ENCODE results near the gene LIMK2. TPM values are rescaled to one million over a fixed set of nuclear protein-coding genes. Genes with fewer than 3 reads are reported as not detected.
A peak's percentile ranks its signal among the peaks of the same experiment; 100 is the strongest.
"Not testable (repeated sequence)": the region's sequence is repeated elsewhere in the genome, so short reads cannot be mapped to it uniquely, and the experiment has no call there.

LIMK2 gene
- total RNA-seq (ENCODE audit: unreplicated experiment) = 248 TPM
- long read RNA-seq, transcript LIMK2-201 (16 exons, 3,670 nt) = major isoform, 45 of 109 reads
- long read RNA-seq, partial matches to known transcripts = 24 of 109 reads
- long read RNA-seq, other reads (novel, unspliced or antisense) = 39 of 109 reads

DNA sequence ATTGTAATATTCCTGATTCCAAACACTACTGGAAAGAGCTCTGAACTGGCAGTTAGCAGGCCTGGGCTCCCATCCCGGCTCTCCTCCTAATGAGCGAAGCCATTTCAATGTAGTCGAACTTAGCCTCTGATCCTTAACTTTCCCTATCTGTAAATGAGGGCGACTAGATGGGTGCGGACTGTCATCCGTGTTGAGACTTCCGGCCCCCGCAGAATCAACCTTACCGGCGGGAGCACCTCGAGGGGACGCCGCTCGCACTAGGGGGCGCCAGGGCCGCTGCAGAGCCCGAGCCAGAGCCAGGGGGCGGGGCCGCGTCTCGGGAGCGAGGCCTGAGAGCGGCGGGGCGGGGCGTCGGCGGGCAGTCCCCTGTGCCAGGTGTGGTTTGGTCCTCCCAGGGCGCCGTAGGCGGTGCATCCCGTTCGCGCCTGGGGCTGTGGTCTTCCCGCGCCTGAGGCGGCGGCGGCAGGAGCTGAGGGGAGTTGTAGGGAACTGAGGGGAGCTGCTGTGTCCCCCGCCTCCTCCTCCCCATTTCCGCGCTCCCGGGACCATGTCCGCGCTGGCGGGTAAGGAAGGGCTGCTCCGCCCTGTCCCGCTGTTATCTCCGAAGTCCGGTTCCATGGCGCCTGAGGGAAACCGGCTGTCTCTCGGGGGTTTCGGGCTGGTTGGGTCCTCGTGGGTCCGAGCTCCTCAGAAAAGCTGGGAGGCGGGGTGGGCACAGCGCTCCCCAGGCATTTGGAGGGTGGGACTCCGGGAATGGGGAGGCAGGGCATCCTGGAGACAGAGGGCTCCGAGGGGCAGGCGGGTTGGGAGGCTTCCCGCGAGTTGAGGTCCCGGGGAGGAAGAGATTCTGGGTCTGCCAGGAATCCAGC lies at the start of gene LIMK2:
Gene LIMK2 (plus strand): TSS at position 437 of the 869 bp plus-strand sequence. CDS start 111 bp downstream, at position 548.
- TF ChIP-seq, protein P1, sequence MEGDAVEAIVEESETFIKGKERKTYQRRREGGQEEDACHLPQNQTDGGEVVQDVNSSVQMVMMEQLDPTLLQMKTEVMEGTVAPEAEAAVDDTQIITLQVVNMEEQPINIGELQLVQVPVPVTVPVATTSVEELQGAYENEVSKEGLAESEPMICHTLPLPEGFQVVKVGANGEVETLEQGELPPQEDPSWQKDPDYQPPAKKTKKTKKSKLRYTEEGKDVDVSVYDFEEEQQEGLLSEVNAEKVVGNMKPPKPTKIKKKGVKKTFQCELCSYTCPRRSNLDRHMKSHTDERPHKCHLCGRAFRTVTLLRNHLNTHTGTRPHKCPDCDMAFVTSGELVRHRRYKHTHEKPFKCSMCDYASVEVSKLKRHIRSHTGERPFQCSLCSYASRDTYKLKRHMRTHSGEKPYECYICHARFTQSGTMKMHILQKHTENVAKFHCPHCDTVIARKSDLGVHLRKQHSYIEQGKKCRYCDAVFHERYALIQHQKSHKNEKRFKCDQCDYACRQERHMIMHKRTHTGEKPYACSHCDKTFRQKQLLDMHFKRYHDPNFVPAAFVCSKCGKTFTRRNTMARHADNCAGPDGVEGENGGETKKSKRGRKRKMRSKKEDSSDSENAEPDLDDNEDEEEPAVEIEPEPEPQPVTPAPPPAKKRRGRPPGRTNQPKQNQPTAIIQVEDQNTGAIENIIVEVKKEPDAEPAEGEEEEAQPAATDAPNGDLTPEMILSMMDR (IDR thresholded peaks at IDR 0.05; ENCODE audit: unreplicated experiment) = peak; percentile 67
- H3K9me3 Mint-ChIP-seq (ENCODE audit: unreplicated experiment) = no peaks in the 10 kb centered on the region
- peak; percentile 99 for DNase-seq (ENCODE audit: low spot score)
- H3K4me3 Mint-ChIP-seq (ENCODE audit: unreplicated experiment) = peak within 1 kb of the TSS; percentile 93
- H3K27me3 Mint-ChIP-seq (ENCODE audit: unreplicated experiment) = peaks cover 3% of the 10 kb centered on the region
- H3K27ac Mint-ChIP-seq (ENCODE audit: unreplicated experiment) = peak within 1 kb of the TSS; percentile 100
- peaks cover 67% of the 10 kb centered on the region for H3K4me1 Mint-ChIP-seq (ENCODE audit: unreplicated experiment)
- H3K36me3 Mint-ChIP-seq (ENCODE audit: low read depth, unreplicated experiment) = peaks cover 8% of the 10 kb centered on the region

DNA sequence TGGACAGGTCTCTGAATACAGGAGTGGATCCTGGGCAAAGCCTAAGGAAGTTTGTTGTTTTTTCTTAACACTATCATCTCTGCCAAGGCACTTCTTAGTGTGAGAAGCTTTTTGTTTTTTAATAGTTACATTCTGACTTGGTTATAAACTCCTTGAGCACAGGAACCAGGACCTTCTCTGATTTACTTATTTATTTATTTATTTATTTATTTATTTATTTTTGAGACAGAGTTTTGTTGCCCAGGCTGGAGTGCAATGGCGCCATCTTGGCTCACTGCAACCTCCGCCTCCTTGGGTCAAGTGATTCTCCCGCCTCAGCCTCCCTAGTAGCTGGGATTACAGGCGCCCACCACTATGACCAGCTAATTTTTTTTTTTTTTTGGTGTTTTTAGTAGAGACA lies 41.1 kb upstream of the LIMK2 start:
- Mint-ChIP-seq H3K4me3 (ENCODE audit: unreplicated experiment) (no peak overlapping the region), H3K27ac (ENCODE audit: unreplicated experiment) (no peak overlapping the region), H3K27me3 (ENCODE audit: unreplicated experiment) (no peaks in the 10 kb centered on the region), H3K9me3 (ENCODE audit: unreplicated experiment) (no peaks in the 10 kb centered on the region), H3K4me1 (ENCODE audit: unreplicated experiment) (peaks cover 7% of the 10 kb centered on the region), H3K36me3 (ENCODE audit: low read depth, unreplicated experiment) (peaks cover 5% of the 10 kb centered on the region)
- TF ChIP-seq, protein P1 (IDR thresholded peaks at IDR 0.05; ENCODE audit: unreplicated experiment) = no peak
- no peak for DNase-seq (ENCODE audit: low spot score)

DNA sequence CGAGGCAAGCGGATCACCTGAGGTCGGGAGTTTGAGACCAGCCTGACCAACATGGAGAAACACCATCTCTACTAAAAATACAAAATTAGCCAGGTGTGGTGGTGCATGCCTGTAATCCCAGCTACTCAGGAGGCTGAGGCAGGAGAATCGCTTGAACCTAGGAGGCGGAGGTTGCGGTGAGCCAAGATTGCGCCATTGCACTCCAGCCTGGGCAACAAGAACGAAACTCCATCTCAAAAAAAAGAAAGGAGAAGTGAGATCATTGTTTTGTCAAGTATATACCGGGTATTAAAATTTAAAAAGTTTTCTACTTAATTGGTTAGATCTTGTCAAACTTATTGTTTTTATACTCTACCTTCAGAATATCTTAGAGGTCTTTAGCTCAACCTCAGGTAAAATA lies 40.4 kb upstream of the LIMK2 start:
- not testable (repeated sequence) for H3K27me3 Mint-ChIP-seq (ENCODE audit: unreplicated experiment); DNase-seq (ENCODE audit: low spot score)

DNA sequence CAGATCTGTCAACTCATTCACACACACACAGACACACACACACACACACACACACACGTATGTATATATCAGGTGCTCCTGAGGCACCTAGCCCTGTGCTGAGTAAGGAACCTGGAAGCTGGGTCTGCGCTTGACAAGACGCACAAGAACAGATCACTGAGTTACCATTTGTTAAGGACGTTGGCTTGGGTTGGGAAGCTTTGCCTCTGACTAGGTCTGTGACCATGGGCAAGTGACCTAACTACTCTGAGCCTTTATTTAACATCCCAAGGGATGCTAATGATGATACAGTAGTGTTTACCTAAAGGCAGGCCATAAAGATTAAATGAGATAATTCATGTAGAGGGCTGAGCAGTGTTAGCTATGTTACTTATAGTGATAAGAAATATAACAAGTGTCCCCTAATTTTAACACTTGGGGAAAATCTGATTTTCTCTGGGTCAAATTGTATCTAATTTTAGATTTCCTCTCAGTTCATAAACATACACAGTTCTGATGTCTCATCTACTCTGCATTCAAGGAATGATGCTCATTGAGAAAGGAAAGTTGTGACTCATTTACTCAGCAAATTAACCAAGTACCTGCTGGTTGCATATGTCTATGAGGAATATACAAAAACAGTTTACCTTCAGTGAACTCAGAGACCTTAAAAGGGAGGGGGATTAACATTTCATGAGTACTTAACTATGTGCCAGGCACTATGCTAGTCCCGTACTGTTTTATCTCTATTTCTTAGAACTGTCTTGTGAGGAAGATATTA lies 38.5 kb upstream of the LIMK2 start:
- H3K27me3 Mint-ChIP-seq (ENCODE audit: unreplicated experiment) = no peaks in the 10 kb centered on the region
- no peak overlapping the region for H3K4me3 Mint-ChIP-seq (ENCODE audit: unreplicated experiment)
- H3K9me3 Mint-ChIP-seq (ENCODE audit: unreplicated experiment) = no peaks in the 10 kb centered on the region
- DNase-seq (ENCODE audit: low spot score) = no peak
- TF ChIP-seq, protein P1 (IDR thresholded peaks at IDR 0.05; ENCODE audit: unreplicated experiment) = no peak
- peaks cover 3% of the 10 kb centered on the region for H3K4me1 Mint-ChIP-seq (ENCODE audit: unreplicated experiment)
- H3K36me3 Mint-ChIP-seq (ENCODE audit: low read depth, unreplicated experiment) = peaks cover 4% of the 10 kb centered on the region
- no peak overlapping the region for H3K27ac Mint-ChIP-seq (ENCODE audit: unreplicated experiment)

More for the DNA sequence above, 40.4 kb upstream of the LIMK2 start:
- not testable (repeated sequence) for H3K4me3 Mint-ChIP-seq (ENCODE audit: unreplicated experiment); H3K9me3 Mint-ChIP-seq (ENCODE audit: unreplicated experiment); H3K36me3 Mint-ChIP-seq (ENCODE audit: low read depth, unreplicated experiment); H3K4me1 Mint-ChIP-seq (ENCODE audit: unreplicated experiment); H3K27ac Mint-ChIP-seq (ENCODE audit: unreplicated experiment)

DNA sequence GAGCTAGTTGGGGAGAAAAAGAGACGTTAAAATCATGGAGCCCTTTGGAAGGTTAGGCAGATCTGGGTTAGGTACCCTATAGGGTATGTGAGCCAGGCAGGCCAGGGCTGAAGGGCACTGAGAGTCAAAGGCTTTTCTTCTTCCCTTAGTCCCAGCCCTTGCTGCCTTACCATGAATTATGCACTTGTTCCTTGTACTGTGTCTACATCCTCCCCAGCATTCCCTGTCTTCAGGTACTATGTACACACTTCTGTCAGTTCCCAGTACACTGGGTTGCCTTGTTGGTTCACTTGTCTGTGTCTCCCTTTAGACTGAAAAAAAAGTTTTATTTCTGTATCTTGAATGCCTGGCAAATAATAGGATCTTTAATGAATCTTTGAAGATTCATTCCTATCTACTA lies 35.2 kb upstream of the LIMK2 start:
- Mint-ChIP-seq H3K36me3 (ENCODE audit: low read depth, unreplicated experiment) (peaks cover 12% of the 10 kb centered on the region), H3K27me3 (ENCODE audit: unreplicated experiment) (no peaks in the 10 kb centered on the region), H3K9me3 (ENCODE audit: unreplicated experiment) (no peaks in the 10 kb centered on the region), H3K4me1 (ENCODE audit: unreplicated experiment) (peaks cover 3% of the 10 kb centered on the region), H3K27ac (ENCODE audit: unreplicated experiment) (no peak overlapping the region), H3K4me3 (ENCODE audit: unreplicated experiment) (no peak overlapping the region)
- TF ChIP-seq, protein P1 (IDR thresholded peaks at IDR 0.05; ENCODE audit: unreplicated experiment) = no peak
- no peak for DNase-seq (ENCODE audit: low spot score)
